Activated T-cell treated with anti-CD3 and anti-CD28 coated beads for 1 hour (primary cell): ENCODE results near the gene ARID5B.

Source experiments
- DNase-seq: peaks from one replicate; pipeline ENCODE4 v3.0.0-alpha.2; 2020; ENCODE audit warnings: low read depth

The ARID5B gene

DNA sequence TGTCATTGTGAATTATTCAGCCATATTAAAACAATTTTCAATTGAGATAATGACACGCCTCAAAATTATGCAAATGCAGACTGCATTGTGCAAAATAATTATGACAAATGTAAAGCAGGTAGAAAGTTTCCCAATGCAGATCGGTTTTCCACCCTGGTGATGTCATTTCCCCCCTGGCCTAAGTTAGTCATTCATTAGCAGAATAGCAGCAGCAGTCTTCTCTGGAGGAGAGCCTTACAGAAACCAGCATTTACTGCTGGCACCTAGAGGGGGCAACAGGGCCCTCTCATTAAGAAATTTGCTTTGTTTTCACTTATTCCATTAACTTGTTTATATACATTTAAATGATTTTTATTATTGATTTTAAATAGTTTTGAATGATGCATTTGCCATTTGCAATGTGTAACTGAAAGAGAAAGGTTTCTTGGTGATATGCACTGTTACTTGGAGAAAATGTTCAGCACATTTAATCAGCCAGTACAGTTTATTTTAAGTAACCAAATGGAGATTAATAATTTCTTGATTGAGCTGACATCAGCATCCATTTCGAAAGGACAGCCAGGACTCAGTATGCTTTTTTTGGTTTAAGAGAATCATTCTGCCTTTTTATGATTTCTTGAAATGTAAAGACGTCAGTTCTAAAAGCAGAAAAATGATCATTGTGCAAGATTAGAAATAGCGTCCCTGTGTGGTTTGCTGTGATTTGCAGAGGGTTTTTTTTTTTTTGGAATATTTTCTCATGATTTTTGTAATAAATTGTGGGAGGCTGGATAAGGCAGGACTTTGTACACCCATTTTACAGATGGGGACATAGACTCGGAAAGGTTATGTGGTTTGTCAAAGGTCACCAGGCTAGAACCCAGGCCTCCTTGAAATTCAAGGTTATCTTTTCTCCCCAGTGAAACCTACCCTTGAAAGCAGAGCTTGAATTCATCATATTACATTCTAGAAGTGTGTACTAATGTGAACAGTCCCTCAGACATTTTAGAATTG, 3.5 kb downstream of the ARID5B start:
- DNase-seq, result peak; percentile 17

- DNase-seq, result no peak
Measured at GRCh38 chr10:61905837-61906561, 4.5 kb downstream of the ARID5B start.

GRCh38 chr10:61906562-61906901, 5.0 kb downstream of the ARID5B start:
- no peak for DNase-seq

GRCh38 chr10:61907011-61907410, 5.5 kb downstream of the ARID5B start:
- DNase-seq, result no peak

- DNase-seq, result no peak
Measured at GRCh38 chr10:61907587-61907986, 6.1 kb downstream of the ARID5B start.

DNA sequence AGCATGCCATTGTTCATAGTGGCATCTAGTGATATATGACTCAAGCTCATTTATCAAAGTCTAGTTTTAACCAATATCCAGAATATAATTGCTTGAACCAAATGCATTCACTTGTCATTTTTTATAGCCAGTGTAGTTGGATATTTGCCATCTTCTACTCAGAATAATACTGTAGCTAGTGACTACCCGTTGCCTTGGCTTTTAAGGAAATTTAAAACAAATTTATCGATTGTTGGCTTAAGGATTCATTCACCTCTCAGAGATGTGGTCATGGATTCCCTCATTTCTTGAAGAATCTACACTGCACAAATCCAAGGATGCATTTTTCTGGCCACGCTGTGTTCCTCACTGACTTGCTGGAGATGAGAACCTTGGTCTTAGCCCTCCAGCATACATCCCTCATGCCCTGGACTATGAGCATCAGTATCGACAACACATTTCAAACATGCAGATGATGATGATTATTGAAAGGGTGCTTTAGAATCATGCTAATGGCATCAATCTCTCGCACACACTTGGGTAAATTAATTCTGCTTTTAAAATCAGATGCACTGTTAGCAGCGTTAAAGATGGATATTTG, 8.8 kb downstream of the ARID5B start:
- no peak for DNase-seq

GRCh38 chr10:61910894-61911293, 9.4 kb downstream of the ARID5B start:
- no peak for DNase-seq

DNA sequence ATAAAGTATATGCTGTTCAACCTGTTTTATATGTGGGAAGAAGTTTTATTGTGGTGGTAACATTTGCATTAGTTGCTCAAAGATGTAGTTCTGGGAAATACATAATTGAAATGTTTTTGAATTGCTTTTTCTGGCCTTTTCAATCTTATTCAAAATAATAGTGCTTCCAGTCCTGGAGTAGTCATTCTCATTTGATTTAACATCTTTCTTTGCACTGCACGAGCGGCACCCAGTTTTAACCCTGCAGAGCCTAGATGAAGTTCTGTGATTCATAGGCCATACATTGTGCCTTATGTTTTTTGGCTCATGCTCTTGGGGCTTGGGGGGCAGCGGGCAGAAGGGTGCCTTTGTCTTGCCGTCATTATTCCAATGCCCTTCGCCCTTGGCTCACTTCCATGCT, 9.9 kb downstream of the ARID5B start:
- no peak for DNase-seq

DNA sequence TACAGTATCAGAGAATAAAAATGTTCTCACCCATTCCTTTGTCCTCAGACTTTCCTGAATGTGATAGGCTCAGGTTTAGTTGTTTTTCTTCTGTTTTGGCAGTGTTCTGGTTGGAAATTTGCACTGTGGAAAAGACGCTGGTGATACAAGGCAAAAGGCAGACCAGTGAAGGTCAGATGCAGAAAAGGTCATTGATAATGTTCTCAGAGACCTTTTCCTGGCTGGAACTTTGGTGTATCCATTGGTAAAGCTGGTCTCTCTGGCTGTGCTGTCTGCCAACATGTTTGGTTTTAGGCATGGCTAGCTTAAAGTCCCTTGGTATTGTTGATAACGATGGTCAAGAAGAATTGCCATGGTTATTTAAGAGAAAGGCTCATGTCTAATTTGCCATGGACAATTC, 11.5 kb downstream of the ARID5B start:
- no peak for DNase-seq

- DNase-seq, result no peak
Measured at GRCh38 chr10:61918140-61918539, 16.6 kb downstream of the ARID5B start.

DNA sequence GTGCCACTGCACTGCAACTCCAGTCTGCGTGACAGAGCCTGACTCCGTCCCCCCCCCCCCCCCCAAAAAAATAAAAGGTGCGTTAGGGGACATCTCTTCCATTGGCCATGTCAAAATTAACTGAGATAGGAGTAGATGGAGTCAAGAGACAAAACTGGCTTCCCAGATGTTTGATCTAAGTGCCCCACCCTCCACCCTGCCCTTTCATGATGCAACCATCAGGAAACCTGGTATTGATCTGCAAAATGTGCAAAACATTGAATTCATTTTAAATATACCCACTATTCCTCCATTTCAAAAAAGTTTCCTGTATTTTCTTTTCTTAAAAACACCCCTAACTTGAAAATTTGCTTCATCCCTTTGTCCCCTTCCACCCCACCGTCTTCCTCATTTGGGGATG, 17.5 kb downstream of the ARID5B start:
- no peak for DNase-seq

DNA sequence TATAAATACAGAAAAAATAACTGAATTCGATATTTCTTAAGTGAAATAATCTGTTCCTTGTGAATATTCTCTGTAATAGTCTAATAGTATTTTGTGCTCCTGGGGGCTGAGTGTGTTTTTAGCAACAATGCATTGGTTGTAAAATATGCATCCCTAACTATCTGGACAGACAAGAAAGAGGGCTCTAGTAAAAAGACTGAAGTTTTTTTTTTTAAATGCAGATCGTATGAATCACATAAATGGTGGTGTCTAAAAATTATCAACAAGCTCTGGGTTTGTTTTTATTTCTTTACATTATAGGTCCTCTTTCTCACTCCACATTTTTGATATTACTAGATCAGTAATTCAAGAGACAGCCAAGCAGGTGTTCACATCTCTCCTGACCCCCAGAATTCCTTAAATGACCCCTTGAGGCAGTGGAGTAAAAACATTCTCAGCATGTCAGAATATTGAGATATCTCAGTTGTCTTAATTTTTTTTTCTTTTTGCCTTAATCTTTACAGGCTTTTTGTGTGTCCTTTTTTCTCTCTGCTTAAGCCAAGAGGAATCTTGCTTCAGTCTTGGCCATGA, 18.2 kb downstream of the ARID5B start:
- DNase-seq, result no peak

- no peak for DNase-seq
Measured at GRCh38 chr10:61921143-61921542, 19.6 kb downstream of the ARID5B start.

GRCh38 chr10:61923210-61923949, 21.9 kb downstream of the ARID5B start:
- no peak for DNase-seq

DNA sequence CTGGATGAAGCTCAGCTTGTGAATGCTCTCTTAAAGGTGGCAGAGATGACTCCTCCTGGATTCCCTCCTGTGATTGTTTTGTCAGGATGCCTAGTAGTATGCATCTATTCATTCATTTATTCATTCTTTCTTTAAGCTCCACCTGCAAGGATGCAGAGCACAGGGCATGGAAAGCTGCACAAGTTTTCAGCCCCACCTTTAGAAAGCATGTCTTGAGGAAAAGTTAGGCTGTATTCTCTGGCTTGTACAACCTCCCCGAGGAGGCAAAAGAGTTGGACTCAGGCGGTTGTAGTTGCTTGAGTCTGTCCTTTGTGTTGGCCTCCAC, 22.4 kb downstream of the ARID5B start:
- DNase-seq, result no peak

- no peak for DNase-seq
Measured at GRCh38 chr10:61929555-61929954, 28.1 kb downstream of the ARID5B start.

GRCh38 chr10:61931620-61932332, 30.3 kb downstream of the ARID5B start:
- DNase-seq, result no peak

- DNase-seq, result no peak
Measured at GRCh38 chr10:61933859-61934555, 32.5 kb downstream of the ARID5B start.

- no peak for DNase-seq
Measured at GRCh38 chr10:61935077-61935476, 33.6 kb downstream of the ARID5B start.

GRCh38 chr10:61936770-61937169, 35.3 kb downstream of the ARID5B start:
- DNase-seq, result no peak
